ENCODE results near the gene RTL5. TPM values are rescaled to one million over a fixed set of nuclear protein-coding genes. Genes with fewer than 3 reads are reported as not detected.

RTL5 gene
- total and polyA plus RNA-seq, 10 of the 15 experiments (the other 5 are each of a cell fraction or from before 2014, with no cell fraction given): under 0.01 to 0.10 (median 0.03) TPM; not detected in 5

- no peak for TF ChIP-seq SKIL (IDR thresholded peaks at IDR 0.05; ENCODE audit: low read depth, poor library complexity, severe bottlenecking)
- TF ChIP-seq BCL11A (IDR thresholded peaks at IDR 0.05; ENCODE audit: low read depth, low read length): no peak
- TF ChIP-seq, protein P1, sequence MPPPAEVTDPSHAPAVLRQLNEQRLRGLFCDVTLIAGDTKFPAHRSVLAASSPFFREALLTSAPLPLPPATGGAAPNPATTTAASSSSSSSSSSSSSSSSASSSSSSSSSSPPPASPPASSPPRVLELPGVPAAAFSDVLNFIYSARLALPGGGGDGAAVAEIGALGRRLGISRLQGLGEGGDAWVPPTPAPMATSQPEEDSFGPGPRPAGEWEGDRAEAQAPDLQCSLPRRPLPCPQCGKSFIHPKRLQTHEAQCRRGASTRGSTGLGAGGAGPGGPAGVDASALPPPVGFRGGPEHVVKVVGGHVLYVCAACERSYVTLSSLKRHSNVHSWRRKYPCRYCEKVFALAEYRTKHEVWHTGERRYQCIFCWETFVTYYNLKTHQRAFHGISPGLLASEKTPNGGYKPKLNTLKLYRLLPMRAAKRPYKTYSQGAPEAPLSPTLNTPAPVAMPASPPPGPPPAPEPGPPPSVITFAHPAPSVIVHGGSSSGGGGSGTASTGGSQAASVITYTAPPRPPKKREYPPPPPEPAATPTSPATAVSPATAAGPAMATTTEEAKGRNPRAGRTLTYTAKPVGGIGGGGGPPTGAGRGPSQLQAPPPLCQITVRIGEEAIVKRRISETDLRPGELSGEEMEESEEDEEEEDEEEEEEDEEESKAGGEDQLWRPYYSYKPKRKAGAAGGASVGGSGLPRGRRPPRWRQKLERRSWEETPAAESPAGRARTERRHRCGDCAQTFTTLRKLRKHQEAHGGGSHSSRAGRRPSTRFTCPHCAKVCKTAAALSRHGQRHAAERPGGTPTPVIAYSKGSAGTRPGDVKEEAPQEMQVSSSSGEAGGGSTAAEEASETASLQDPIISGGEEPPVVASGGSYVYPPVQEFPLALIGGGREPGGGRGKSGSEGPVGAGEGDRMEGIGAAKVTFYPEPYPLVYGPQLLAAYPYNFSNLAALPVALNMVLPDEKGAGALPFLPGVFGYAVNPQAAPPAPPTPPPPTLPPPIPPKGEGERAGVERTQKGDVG (CRISPR knock-in tag; IDR thresholded peaks at IDR 0.05): no peak
Measured at GRCh38 chrX:72114807-72115206, 16.9 kb downstream of the RTL5 start (continued).

DNA sequence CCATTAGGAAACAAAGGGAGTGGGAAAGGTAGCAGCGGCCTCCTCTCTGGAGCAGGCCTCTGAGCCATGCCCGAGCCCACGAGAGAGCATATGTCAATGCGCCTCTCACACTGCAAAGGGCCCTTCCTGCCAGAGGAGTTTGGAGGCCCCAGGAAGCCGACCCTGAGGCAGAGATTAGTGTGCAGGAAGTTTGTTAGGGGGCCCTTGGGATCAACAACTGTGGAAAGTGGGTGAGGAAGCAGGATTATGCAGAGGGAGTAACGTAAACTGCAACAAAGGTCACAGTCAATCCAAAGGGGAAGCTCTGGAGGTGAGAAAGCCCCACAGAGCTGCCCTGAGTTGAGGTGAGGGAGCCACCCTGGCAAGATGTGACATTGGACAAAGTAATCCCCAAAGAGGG, 17.4 kb downstream of the RTL5 start:
- Histone ChIP-seq H3K4me3 (no peak overlapping the region), H3K36me3 (ENCODE audit: control insufficient read depth in 2 of 2, insufficient read depth in 2 of 2, low read length in 1 of 2) (no peaks in the 10 kb centered on the region), H3K27ac (ENCODE audit: control insufficient read depth, insufficient read depth) (no peak overlapping the region), H3K79me2 (ENCODE audit: control insufficient read depth, insufficient read depth, low read length) (no peaks in the 10 kb centered on the region), H3K9ac (ENCODE audit: control insufficient read depth, insufficient read depth, low read length) (no peak overlapping the region), H3K4me1 (ENCODE audit: control insufficient read depth, insufficient read depth, low read length) (no peaks in the 10 kb centered on the region), H3K27me3 (replicated peaks in 1 of 2; ENCODE audit: control insufficient read depth in 2 of 2, insufficient read depth in 2 of 2, low read length in 1 of 2) (peaks cover 0 to 3% of the 10 kb centered on the region in 2 experiments; a peak in 2 of 4 replicates), H3K9me3 (replicated peaks; ENCODE audit: control insufficient read depth, insufficient read depth, low read length) (no peaks in the 10 kb centered on the region), H2AFZ (ENCODE audit: control insufficient read depth, low read depth, low read length) (no peak overlapping the region), H4K20me1 (ENCODE audit: control insufficient read depth, insufficient read depth) (no peaks in the 10 kb centered on the region), H3K4me2 (ENCODE audit: control insufficient read depth, insufficient read depth) (no peak overlapping the region)
- intact Hi-C loops (cut with micrococcal nuclease; ENCODE audit: unreplicated experiment): no loop called here
- WGBS (ENCODE audit: insufficient coverage, insufficient replicate concordance, low lambda C conversion rate, missing lambda C conversion rate): 37% methylated on average over 6 of the region's 6 CpGs
- ChIA-PET POLR2A (no interaction called here), CTCF (interaction anchor here (1.2 kb wide), 1 partner anchor 13 kb away, joined by 3 read pairs; no protein-coding TSS in a partner anchor), SMC1A (ENCODE audit: uncharacterized antibody, unreplicated experiment) (interaction anchor here (1.1 kb wide), 1 partner anchor 11 kb away, joined by 3 read pairs; no protein-coding TSS in a partner anchor), RAD21 (ENCODE audit: unreplicated experiment) (no interaction called here)
- ATAC-seq: no peak
- DNase-seq (ENCODE audit: low read depth, low spot score): no peak
- in situ Hi-C loops (cut with MboI): no loop called here
- no TSS peak for BruUV-seq (replicated peaks)
- no peak for FAIRE-seq
- TF ChIP-seq SUZ12 (IDR thresholded peaks at IDR 0.05; ENCODE audit: unreplicated experiment) (no peak), FOXK2 (IDR thresholded peaks at IDR 0.05) (no peak), ASH2L (IDR thresholded peaks at IDR 0.05; ENCODE audit: borderline replicate concordance, low read depth) (no peak), NBN (IDR thresholded peaks at IDR 0.05) (no peak), CEBPB (IDR thresholded peaks at IDR 0.05; ENCODE audit: borderline replicate concordance in 1 of 2, low read depth in 2 of 2, low read length in 2 of 2) (no peak), ZNF207 (IDR thresholded peaks at IDR 0.05; ENCODE audit: borderline replicate concordance) (no peak), IRF4 (IDR thresholded peaks at IDR 0.05; ENCODE audit: low read depth, low read length) (no peak), KLF5 (IDR thresholded peaks at IDR 0.05; ENCODE audit: partially characterized antibody) (no peak), EP300 (IDR thresholded peaks at IDR 0.05; ENCODE audit: borderline replicate concordance in 1 of 2, control insufficient read depth in 1 of 2, low read depth in 2 of 2, low read length in 2 of 2) (no peak), MYB (IDR thresholded peaks at IDR 0.05; ENCODE audit: borderline replicate concordance, low read depth, low read length) (no peak)
- TF ChIP-seq, protein P2, sequence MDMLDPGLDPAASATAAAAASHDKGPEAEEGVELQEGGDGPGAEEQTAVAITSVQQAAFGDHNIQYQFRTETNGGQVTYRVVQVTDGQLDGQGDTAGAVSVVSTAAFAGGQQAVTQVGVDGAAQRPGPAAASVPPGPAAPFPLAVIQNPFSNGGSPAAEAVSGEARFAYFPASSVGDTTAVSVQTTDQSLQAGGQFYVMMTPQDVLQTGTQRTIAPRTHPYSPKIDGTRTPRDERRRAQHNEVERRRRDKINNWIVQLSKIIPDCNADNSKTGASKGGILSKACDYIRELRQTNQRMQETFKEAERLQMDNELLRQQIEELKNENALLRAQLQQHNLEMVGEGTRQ (IDR thresholded peaks at IDR 0.05; ENCODE audit: borderline replicate concordance, low read depth, low read length): no peak
- TF ChIP-seq, protein P3, sequence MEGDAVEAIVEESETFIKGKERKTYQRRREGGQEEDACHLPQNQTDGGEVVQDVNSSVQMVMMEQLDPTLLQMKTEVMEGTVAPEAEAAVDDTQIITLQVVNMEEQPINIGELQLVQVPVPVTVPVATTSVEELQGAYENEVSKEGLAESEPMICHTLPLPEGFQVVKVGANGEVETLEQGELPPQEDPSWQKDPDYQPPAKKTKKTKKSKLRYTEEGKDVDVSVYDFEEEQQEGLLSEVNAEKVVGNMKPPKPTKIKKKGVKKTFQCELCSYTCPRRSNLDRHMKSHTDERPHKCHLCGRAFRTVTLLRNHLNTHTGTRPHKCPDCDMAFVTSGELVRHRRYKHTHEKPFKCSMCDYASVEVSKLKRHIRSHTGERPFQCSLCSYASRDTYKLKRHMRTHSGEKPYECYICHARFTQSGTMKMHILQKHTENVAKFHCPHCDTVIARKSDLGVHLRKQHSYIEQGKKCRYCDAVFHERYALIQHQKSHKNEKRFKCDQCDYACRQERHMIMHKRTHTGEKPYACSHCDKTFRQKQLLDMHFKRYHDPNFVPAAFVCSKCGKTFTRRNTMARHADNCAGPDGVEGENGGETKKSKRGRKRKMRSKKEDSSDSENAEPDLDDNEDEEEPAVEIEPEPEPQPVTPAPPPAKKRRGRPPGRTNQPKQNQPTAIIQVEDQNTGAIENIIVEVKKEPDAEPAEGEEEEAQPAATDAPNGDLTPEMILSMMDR (IDR thresholded peaks at IDR 0.05 in 2 of 3, conservative IDR thresholded peaks at IDR 0.05 in 1 of 3; ENCODE audit: control insufficient read depth in 2 of 3, extremely low read depth in 1 of 3, insufficient read depth in 1 of 3, low read depth in 3 of 3, low read length in 3 of 3): no peak

All from GM12878 (cell line).